PC-3 (cell line): Measurements from ENCODE around the gene CFAP410. TPM values are rescaled to one million over a fixed set of nuclear protein-coding genes. Genes with fewer than 3 reads are reported as not detected.

Source experiments
- ATAC-seq: fragments of 200-7000 bp; cut with Tn5 transposase; 2 replicates; pipeline ENCODE4 v1.9.1; 2020; ENCODE audit warnings: mild to moderate bottlenecking, moderate library complexity
- BruUV-seq: library from RNA; stranded (reverse); fragments of 400-500 nt; replicated peaks from 2 replicates; lab custom pipeline; 2021; lab: Mats Ljungman, UMichigan
- CTCF ChIA-PET: fragments of 300-600 bp; sonication (Branson Sonifier 250); formaldehyde crosslinking; loops from one replicate; lab custom pipeline; 2022; ENCODE audit warnings: antibody characterized with exemption; lab: Charles Lee
- POLR2A ChIA-PET: fragments of 300-600 bp; sonication (Branson Sonifier 250); formaldehyde crosslinking; loops from one replicate; lab custom pipeline; 2022; ENCODE audit warnings: antibody characterized with exemption; ENCODE audit not compliant: unreplicated experiment; lab: Charles Lee
- DNase-seq: peaks from one replicate; pipeline ENCODE4 v3.0.0-alpha.2; 2015
- H2AFZ ChIP-seq: fragments of 300-600 bp; sonication (generic); 2 replicates; pipeline ENCODE4 v1.6.0; 2016; ENCODE audit warnings: antibody characterized with exemption, low read length
- H3F3A ChIP-seq: fragments of 300-600 bp; sonication (generic); one replicate; pipeline ENCODE4 v1.6.0; 2017; ENCODE audit warnings: antibody characterized with exemption, low read length, control low read depth, mild to moderate bottlenecking; ENCODE audit not compliant: unreplicated experiment
- H3K27ac ChIP-seq: fragments of 300-600 bp; sonication (generic); 2 replicates; pipeline ENCODE4 v1.5.1; 2016; ENCODE audit warnings: mild to moderate bottlenecking, low read length
- H3K27me3 ChIP-seq: fragments of 300-600 bp; sonication (generic); 2 replicates; pipeline ENCODE4 v1.6.1; 2016; ENCODE audit warnings: low read length, mixed read lengths
- H3K36me3 ChIP-seq: fragments of 300-600 bp; sonication (generic); 2 replicates; pipeline ENCODE4 v1.6.1; 2016; ENCODE audit warnings: low read depth, mixed run types, low read length, mixed read lengths
- H3K4me1 ChIP-seq: fragments of 300-600 bp; sonication (generic); 2 replicates; pipeline ENCODE4 v1.5.1; 2016; ENCODE audit warnings: low read length; ENCODE audit not compliant: insufficient read depth
- H3K4me2 ChIP-seq: fragments of 300-600 bp; sonication (generic); 2 replicates; pipeline ENCODE4 v1.6.0; 2016; ENCODE audit warnings: low read length
- H3K4me3 ChIP-seq: fragments of 300-600 bp; sonication (generic); 2 replicates; pipeline ENCODE4 v1.5.1; 2016; ENCODE audit warnings: mild to moderate bottlenecking, low read length, mixed read lengths
- H3K79me2 ChIP-seq: fragments of 300-600 bp; sonication (generic); 2 replicates; pipeline ENCODE4 v1.6.1; 2017; ENCODE audit warnings: low read length, mixed read lengths
- H3K9ac ChIP-seq: fragments of 300-600 bp; sonication (generic); 2 replicates; pipeline ENCODE4 v1.6.0; 2016; ENCODE audit warnings: mild to moderate bottlenecking, low read length
- H3K9me2 ChIP-seq: fragments of 300-600 bp; sonication (generic); replicated peaks from 2 replicates; pipeline ENCODE4 v1.6.1; 2016; ENCODE audit warnings: mixed run types, low read length, mixed read lengths
- H3K9me3 ChIP-seq: fragments of 300-600 bp; sonication (generic); 2 replicates; pipeline ENCODE4 v1.6.1; 2016; ENCODE audit warnings: low read length, mixed read lengths
- H4K20me1 ChIP-seq: fragments of 300-600 bp; sonication (generic); 2 replicates; pipeline ENCODE4 v1.6.1; 2016; ENCODE audit warnings: low read length, mixed read lengths
- EZH2 ChIP-seq: fragments of 300-600 bp; sonication (generic); IDR thresholded peaks from one replicate; pipeline ENCODE4 v1.6.1; 2017; ENCODE audit warnings: antibody characterized with exemption, mild to moderate bottlenecking, low read length; ENCODE audit not compliant: unreplicated experiment
- EZH2phosphoT487 ChIP-seq: fragments of 300-600 bp; sonication (generic); IDR thresholded peaks from 2 replicates; pipeline ENCODE4 v1.6.1; 2018; ENCODE audit warnings: mild to moderate bottlenecking, antibody characterized with exemption, low read length, borderline replicate concordance
- intact Hi-C: fragments of 100-400 bp; cut with micrococcal nuclease; formaldehyde crosslinking; loops from 2 replicates; pipeline ENCODE4 v1.9.0; 2023
- total RNA-seq: library from RNA; depleted of rRNA; stranded (reverse); fragments of >200 nt; gene quantifications from 2 replicates; pipeline ENCODE4 v1.2.3, GENCODE V29; 2014
- TF ChIP-seq, protein P1 (sequence below): fragments of 300-600 bp; sonication (generic); conservative IDR thresholded peaks from 2 replicates; pipeline ENCODE4 v1.5.1; 2017; ENCODE audit warnings: antibody characterized with exemption, low read depth, mild to moderate bottlenecking, low read length

CFAP410 gene
- total RNA-seq, 1 experiment from 2014 or later = 18.4 TPM

DNA sequence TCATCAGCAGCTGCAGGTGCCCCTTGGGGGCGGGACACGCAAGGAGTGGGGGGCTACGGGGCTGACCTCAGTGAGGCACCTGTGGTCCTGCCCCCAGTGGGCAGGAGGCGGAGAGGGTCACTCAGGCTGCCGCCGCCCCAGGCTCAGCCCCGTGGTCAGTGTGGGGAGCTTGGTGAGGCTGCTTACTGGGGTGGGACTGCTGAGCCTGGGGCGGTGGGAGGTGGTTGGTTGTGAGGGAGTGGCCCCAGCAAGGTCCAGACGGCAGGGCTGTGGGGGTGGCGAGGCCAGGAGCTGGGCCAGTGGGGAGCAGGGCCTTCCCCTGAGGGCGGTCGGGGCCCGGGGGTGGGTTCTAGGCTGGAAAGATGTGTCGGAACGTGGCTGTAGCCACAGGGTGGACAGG is 25.1 kb downstream of the CFAP410 start:
- ChIA-PET CTCF (no interaction called here), POLR2A (no interaction called here)
- Histone ChIP-seq H3K27ac (no peak overlapping the region), H3K4me3 (no peak overlapping the region), H2AFZ (no peak overlapping the region), H3K79me2 (no peaks in the 10 kb centered on the region), H3K36me3 (peaks cover 19% of the 10 kb centered on the region; the same call in 1 of the 2 replicates), H3K27me3 (no peaks in the 10 kb centered on the region), H3K9ac (no peak overlapping the region), H4K20me1 (no peaks in the 10 kb centered on the region), H3K9me2 (no peaks in the 10 kb centered on the region), H3K9me3 (no peaks in the 10 kb centered on the region), H3K4me2 (no peak overlapping the region), H3F3A (no peaks in the 10 kb centered on the region), H3K4me1 (no peaks in the 10 kb centered on the region)
- DNase-seq (no peak), ATAC-seq (no peak)
- BruUV-seq = no TSS peak
- intact Hi-C loops = no loop called here
- TF ChIP-seq EZH2phosphoT487 (no peak), EZH2 (no peak)
- TF ChIP-seq, protein P1, sequence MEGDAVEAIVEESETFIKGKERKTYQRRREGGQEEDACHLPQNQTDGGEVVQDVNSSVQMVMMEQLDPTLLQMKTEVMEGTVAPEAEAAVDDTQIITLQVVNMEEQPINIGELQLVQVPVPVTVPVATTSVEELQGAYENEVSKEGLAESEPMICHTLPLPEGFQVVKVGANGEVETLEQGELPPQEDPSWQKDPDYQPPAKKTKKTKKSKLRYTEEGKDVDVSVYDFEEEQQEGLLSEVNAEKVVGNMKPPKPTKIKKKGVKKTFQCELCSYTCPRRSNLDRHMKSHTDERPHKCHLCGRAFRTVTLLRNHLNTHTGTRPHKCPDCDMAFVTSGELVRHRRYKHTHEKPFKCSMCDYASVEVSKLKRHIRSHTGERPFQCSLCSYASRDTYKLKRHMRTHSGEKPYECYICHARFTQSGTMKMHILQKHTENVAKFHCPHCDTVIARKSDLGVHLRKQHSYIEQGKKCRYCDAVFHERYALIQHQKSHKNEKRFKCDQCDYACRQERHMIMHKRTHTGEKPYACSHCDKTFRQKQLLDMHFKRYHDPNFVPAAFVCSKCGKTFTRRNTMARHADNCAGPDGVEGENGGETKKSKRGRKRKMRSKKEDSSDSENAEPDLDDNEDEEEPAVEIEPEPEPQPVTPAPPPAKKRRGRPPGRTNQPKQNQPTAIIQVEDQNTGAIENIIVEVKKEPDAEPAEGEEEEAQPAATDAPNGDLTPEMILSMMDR = no peak

DNA sequence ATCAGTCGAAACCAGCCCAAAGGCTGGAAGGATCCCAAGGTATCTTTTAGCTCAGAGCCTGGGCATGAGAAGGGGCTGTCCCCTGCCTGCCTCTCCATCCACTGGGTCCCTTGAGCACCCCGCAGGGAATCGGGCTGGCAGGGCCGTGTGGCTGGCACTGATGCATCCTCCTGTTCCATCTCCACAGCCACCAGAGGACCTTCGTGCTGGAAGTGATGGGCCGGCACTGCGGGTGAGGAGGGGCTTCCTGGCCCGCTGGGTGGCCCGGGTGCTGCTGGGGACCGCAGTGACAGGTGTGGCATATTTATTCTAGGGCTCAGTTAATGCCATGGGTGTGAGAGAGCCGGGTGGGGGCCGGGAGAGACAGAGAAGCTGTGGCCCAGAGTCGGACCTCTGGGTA is 25.7 kb downstream of the CFAP410 start:
- Histone ChIP-seq H4K20me1 (no peaks in the 10 kb centered on the region), H3K9me2 (no peaks in the 10 kb centered on the region), H3K79me2 (no peaks in the 10 kb centered on the region), H3K36me3 (peaks cover 19% of the 10 kb centered on the region; the same call in 1 of the 2 replicates), H3K9me3 (no peaks in the 10 kb centered on the region), H3K27ac (no peak overlapping the region), H3K4me1 (no peaks in the 10 kb centered on the region), H3F3A (no peaks in the 10 kb centered on the region), H3K27me3 (no peaks in the 10 kb centered on the region), H3K4me2 (no peak overlapping the region), H3K9ac (no peak overlapping the region), H3K4me3 (no peak overlapping the region), H2AFZ (no peak overlapping the region)
- BruUV-seq = no TSS peak
- DNase-seq (no peak), ATAC-seq (no peak)
- intact Hi-C loops = no loop called here
- TF ChIP-seq EZH2 (no peak), EZH2phosphoT487 (no peak)
- TF ChIP-seq, protein P1 = no peak
- CTCF ChIA-PET = no interaction called here
- POLR2A ChIA-PET = no interaction called here

DNA sequence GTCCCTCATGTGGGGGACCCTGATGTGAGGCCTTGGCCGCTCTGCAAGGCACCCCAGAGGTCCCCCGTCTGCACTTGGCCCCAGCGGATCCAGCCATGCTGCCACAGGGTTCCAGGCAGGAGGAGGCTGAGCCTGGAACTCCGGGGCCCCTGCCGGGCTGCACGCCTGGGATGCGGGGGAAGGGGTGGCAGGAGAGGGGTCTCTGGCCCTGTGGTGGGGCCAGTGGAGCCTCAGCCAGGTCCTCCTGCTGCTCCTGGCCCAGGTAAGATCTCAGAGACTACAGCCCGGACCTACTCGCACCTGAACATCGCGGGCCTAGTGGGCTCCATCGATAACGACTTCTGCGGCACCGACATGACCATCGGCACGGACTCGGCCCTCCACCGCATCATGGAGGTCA is 26.5 kb downstream of the CFAP410 start:
- POLR2A ChIA-PET = no interaction called here
- TF ChIP-seq EZH2 (no peak), EZH2phosphoT487 (no peak)
- TF ChIP-seq, protein P1 = no peak
- ATAC-seq (no peak), DNase-seq (no peak)
- no peak overlapping the region for H2AFZ ChIP-seq
- CTCF ChIA-PET = no interaction called here
- H3K27me3 ChIP-seq = no peaks in the 10 kb centered on the region
- no peaks in the 10 kb centered on the region for H3K79me2 ChIP-seq
- H3K9me2 ChIP-seq = no peaks in the 10 kb centered on the region
- no peaks in the 10 kb centered on the region for H4K20me1 ChIP-seq
- H3K9me3 ChIP-seq = no peaks in the 10 kb centered on the region
- BruUV-seq = no TSS peak
- H3F3A ChIP-seq = no peaks in the 10 kb centered on the region
- H3K9ac ChIP-seq = no peak overlapping the region
- no peak overlapping the region for H3K4me2 ChIP-seq
- intact Hi-C loops = no loop called here
- no peak overlapping the region for H3K27ac ChIP-seq
- no peaks in the 10 kb centered on the region for H3K4me1 ChIP-seq
- peaks cover 19% of the 10 kb centered on the region; the same call in 1 of the 2 replicates for H3K36me3 ChIP-seq
- no peak overlapping the region for H3K4me3 ChIP-seq
